HCT116 (cell line): ENCODE data around the gene TCEA2. TPM values are rescaled to one million over a fixed set of nuclear protein-coding genes. Genes with fewer than 3 reads are reported as not detected.

ENCODE experiments used
- ATAC-seq: fragments of 200-7000 bp; cut with Tn5 transposase; 2 replicates; pipeline ENCODE4 v1.9.1; 2020; ENCODE audit warnings: mild to moderate bottlenecking, moderate library complexity
- BruUV-seq: library from RNA; stranded (reverse); fragments of 400-500 nt; replicated peaks from 2 replicates; lab custom pipeline; 2021; lab: Mats Ljungman, UMichigan
- CTCF ChIA-PET: fragments of 300-600 bp; sonication (Branson Sonifier 250); formaldehyde crosslinking; loops from one replicate; lab custom pipeline; 2021; ENCODE audit warnings: antibody characterized with exemption; lab: Charles Lee
- POLR2A ChIA-PET: fragments of 300-600, 350-600 bp; sonication (Branson Sonifier 250); formaldehyde crosslinking; loops from one replicate; lab custom pipeline; 2021; ENCODE audit warnings: antibody characterized with exemption; lab: Charles Lee
- RAD21 ChIA-PET, 2 experiments: fragments of 300-600 bp; sonication (Branson Sonifier 250); formaldehyde crosslinking; loops; one replicate each; lab custom pipeline; 2023; ENCODE audit warnings: low total read pairs in 2 of 2; ENCODE audit not compliant: uncharacterized antibody in 2 of 2, unreplicated experiment in 2 of 2, low non-redundant PET in 1 of 2; lab: Charles Lee
- DNase-seq: peaks from one replicate; pipeline ENCODE4 v3.0.0-alpha.2; 2010; ENCODE audit warnings: low read depth, low spot score
- H2AFZ ChIP-seq: fragments of 200-600 bp; shearing (Covaris generic), sonication (generic); 2 replicates; pipeline ENCODE4 v1.6.1; 2017; ENCODE audit warnings: low read depth, mixed run types, mixed read lengths, antibody characterized with exemption, low read length; ENCODE audit not compliant: poor library complexity, severe bottlenecking
- H3K27ac ChIP-seq: 2 replicates; pipeline ENCODE4 v1.5.1; 2012; ENCODE audit warnings: low read depth, low read length
- H3K27me3 ChIP-seq: fragments of 200-600 bp; sonication (generic); 2 replicates; pipeline ENCODE4 v1.6.1; 2016; ENCODE audit warnings: mixed run types, low read length, mixed read lengths; ENCODE audit not compliant: insufficient read depth
- H3K36me3 ChIP-seq, 2 experiments: fragments of 200-500 bp in 1 of 2; fragments of 200-600 bp in 1 of 2; sonication (Bioruptor generic) in 1 of 2; sonication (generic) in 1 of 2; 2 replicates each; pipeline versions ENCODE4 v1.5.1 to v1.6.1; 2014 to 2016; ENCODE audit warnings: low read length in 2 of 2, inconsistent platforms in 1 of 2, mixed read lengths in 1 of 2, mixed run types in 1 of 2; ENCODE audit not compliant: insufficient read depth in 2 of 2, control insufficient read depth in 1 of 2
- H3K4me1 ChIP-seq, 2 experiments: fragments of 200-600 bp in 1 of 2; sonication (generic) in 1 of 2; 2 replicates each; pipeline versions ENCODE4 v1.5.1 to v1.6.1; 2012 to 2017; ENCODE audit warnings: low read length in 2 of 2, inconsistent platforms in 1 of 2, mild to moderate bottlenecking in 1 of 2, mixed read lengths in 1 of 2, mixed run types in 1 of 2, moderate library complexity in 1 of 2; ENCODE audit not compliant: insufficient read depth in 2 of 2, control insufficient read depth in 1 of 2
- H3K4me2 ChIP-seq: fragments of 200-600 bp; sonication (generic); 2 replicates; pipeline ENCODE4 v1.6.1; 2017; ENCODE audit warnings: mixed run types, low read length, mixed read lengths
- H3K4me3 ChIP-seq, 2 experiments: fragments of 200-600 bp in 1 of 2; sonication (generic) in 1 of 2; replicated peaks in 1 of 2; 2 replicates each; pipeline ENCODE4 v1.5.1; 2011 to 2016; ENCODE audit warnings: low read length in 2 of 2, control low read depth in 1 of 2, low read depth in 1 of 2, mild to moderate bottlenecking in 1 of 2, mixed read lengths in 1 of 2, mixed run types in 1 of 2
- H3K79me2 ChIP-seq: fragments of 200-600 bp; sonication (generic); 2 replicates; pipeline ENCODE4 v1.6.1; 2017; ENCODE audit warnings: mild to moderate bottlenecking, mixed run types, low read length, moderate library complexity, mixed read lengths; ENCODE audit not compliant: insufficient read depth
- H3K9ac ChIP-seq: fragments of 200-600 bp; sonication (generic); 2 replicates; pipeline ENCODE4 v1.6.1; 2016; ENCODE audit warnings: low read length, mixed read lengths
- H3K9me2 ChIP-seq: fragments of 200-600 bp; sonication (generic), shearing (Covaris generic); 2 replicates; pipeline ENCODE4 v1.6.1; 2017; ENCODE audit warnings: mixed run types, mild to moderate bottlenecking, moderate library complexity; ENCODE audit not compliant: insufficient read depth
- H3K9me3 ChIP-seq, 2 experiments: fragments of 200-500 bp in 1 of 2; fragments of 200-600 bp in 1 of 2; sonication (Bioruptor generic) in 1 of 2; sonication (generic) in 1 of 2; 2 replicates each; pipeline ENCODE4 v1.6.1; 2014 to 2017; ENCODE audit warnings: low read length in 2 of 2, mixed read lengths in 2 of 2, inconsistent platforms in 1 of 2, low read depth in 1 of 2, mild to moderate bottlenecking in 1 of 2, mixed run types in 1 of 2, moderate library complexity in 1 of 2; ENCODE audit not compliant: control insufficient read depth in 1 of 2, insufficient read depth in 1 of 2
- H4K20me1 ChIP-seq: fragments of 200-600 bp; sonication (generic), shearing (Covaris generic); 2 replicates; pipeline ENCODE4 v1.6.1; 2017; ENCODE audit warnings: mixed run types, mild to moderate bottlenecking, moderate library complexity; ENCODE audit not compliant: insufficient read depth
- CBX3 ChIP-seq: IDR thresholded peaks from 2 replicates; pipeline ENCODE4 v1.6.1; 2012; ENCODE audit warnings: low read depth
- EGR1 ChIP-seq: IDR thresholded peaks from 2 replicates; pipeline ENCODE4 v1.6.1; 2012; ENCODE audit warnings: low read depth
- EZH2 ChIP-seq: fragments of 200-600 bp; sonication (generic); IDR thresholded peaks from 2 replicates; pipeline ENCODE4 v1.6.1; 2017; ENCODE audit warnings: antibody characterized with exemption, mixed run types
- EZH2phosphoT487 ChIP-seq: fragments of 200-600 bp; IDR thresholded peaks from 2 replicates; pipeline ENCODE4 v1.6.1; 2018; ENCODE audit warnings: antibody characterized with exemption, borderline replicate concordance
- JUND ChIP-seq: IDR thresholded peaks from 2 replicates; pipeline ENCODE4 v1.6.1; 2012
- POLR2A ChIP-seq: IDR thresholded peaks from 2 replicates; pipeline ENCODE4 v1.7.0; 2011; ENCODE audit warnings: borderline replicate concordance; ENCODE audit not compliant: insufficient read depth, insufficient read length; ENCODE audit errors: extremely low read depth
- POLR2AphosphoS5 ChIP-seq: IDR thresholded peaks from 2 replicates; pipeline ENCODE4 v1.6.1; 2011; ENCODE audit warnings: mild to moderate bottlenecking, low read depth, low read length, moderate library complexity
- SP1 ChIP-seq: IDR thresholded peaks from 2 replicates; pipeline ENCODE4 v1.6.1; 2012; ENCODE audit warnings: low read depth
- SRF ChIP-seq: IDR thresholded peaks from 2 replicates; pipeline ENCODE4 v1.6.1; 2012; ENCODE audit warnings: low read depth
- intact Hi-C: fragments of 100-400 bp; cut with micrococcal nuclease; formaldehyde crosslinking; loops from 2 replicates; pipeline ENCODE4 v1.10.0; 2022
- total RNA-seq: library from RNA; stranded (reverse); gene quantifications from one replicate; pipeline ENCODE4 v1.2.1, GENCODE V29; 2021; ENCODE audit not compliant: unreplicated experiment
- TF ChIP-seq, protein P1 (sequence below): IDR thresholded peaks from 2 replicates; pipeline ENCODE4 v1.6.1; 2012
- TF ChIP-seq, protein P2 (sequence below): IDR thresholded peaks from 2 replicates; pipeline ENCODE4 v1.6.1; 2011; ENCODE audit warnings: mild to moderate bottlenecking, low read length, moderate library complexity; ENCODE audit not compliant: insufficient replicate concordance; ENCODE audit errors: extremely low read depth
- TF ChIP-seq, protein P3 (sequence below), 3 experiments: fragments of 200-600 bp in 1 of 3; sonication (generic) in 1 of 3; IDR thresholded peaks in 2 of 3; conservative IDR thresholded peaks in 1 of 3; 2 replicates each; pipeline ENCODE4 v1.5.1; 2012 to 2017; ENCODE audit warnings: low read depth in 2 of 3, low read length in 2 of 3, antibody characterized with exemption in 1 of 3, borderline replicate concordance in 1 of 3, control low read depth in 1 of 3, mild to moderate bottlenecking in 1 of 3, mixed read lengths in 1 of 3, mixed run types in 1 of 3, moderate library complexity in 1 of 3; ENCODE audit not compliant: insufficient read depth in 1 of 3

TCEA2 gene
- total RNA-seq, 1 experiment from 2014 or later, result 29.7 TPM

DNA sequence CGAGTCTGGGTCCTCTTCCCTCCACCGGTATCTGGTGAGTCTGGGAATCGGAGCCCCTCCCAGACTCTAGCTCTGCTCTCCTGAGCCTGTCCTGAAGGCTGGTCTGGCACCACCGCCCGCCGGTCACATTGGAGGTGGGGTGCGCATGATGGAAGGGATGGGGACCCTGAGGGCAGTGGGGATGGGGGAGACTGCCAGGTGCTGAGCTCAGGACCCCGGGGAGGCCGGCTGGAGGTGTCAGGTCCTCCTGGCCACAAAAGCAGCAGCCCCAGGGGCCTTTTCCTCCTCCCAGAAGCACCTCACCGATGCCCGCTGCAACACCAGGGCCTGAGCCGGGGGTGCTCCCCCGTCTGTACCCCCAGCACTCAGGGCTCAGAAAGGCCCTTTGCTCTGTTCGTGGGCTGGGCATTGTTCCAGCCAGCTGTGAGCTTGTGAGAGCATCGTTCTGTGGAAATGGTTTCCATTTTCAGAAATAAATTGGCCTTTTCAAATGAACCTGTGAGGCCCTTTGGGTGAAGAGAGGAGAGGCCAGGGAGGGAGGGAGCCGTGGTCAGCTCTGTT, 46.9 kb downstream of the TCEA2 start:
- H4K20me1 ChIP-seq, result no peaks in the 10 kb centered on the region
- intact Hi-C loops, result no loop called here
- ChIA-PET RAD21 (no interaction called here), CTCF (no interaction called here), POLR2A (no interaction called here)
- TF ChIP-seq, protein P1, sequence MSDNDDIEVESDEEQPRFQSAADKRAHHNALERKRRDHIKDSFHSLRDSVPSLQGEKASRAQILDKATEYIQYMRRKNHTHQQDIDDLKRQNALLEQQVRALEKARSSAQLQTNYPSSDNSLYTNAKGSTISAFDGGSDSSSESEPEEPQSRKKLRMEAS, result no peak
- TF ChIP-seq EZH2phosphoT487 (no peak), JUND (no peak), SRF (no peak), EGR1 (no peak), POLR2AphosphoS5 (no peak), EZH2 (no peak), CBX3 (no peak), POLR2A (no peak), SP1 (no peak)
- TF ChIP-seq, protein P2, sequence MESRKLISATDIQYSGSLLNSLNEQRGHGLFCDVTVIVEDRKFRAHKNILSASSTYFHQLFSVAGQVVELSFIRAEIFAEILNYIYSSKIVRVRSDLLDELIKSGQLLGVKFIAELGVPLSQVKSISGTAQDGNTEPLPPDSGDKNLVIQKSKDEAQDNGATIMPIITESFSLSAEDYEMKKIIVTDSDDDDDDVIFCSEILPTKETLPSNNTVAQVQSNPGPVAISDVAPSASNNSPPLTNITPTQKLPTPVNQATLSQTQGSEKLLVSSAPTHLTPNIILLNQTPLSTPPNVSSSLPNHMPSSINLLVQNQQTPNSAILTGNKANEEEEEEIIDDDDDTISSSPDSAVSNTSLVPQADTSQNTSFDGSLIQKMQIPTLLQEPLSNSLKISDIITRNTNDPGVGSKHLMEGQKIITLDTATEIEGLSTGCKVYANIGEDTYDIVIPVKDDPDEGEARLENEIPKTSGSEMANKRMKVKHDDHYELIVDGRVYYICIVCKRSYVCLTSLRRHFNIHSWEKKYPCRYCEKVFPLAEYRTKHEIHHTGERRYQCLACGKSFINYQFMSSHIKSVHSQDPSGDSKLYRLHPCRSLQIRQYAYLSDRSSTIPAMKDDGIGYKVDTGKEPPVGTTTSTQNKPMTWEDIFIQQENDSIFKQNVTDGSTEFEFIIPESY, result no peak
- TF ChIP-seq, protein P3, sequence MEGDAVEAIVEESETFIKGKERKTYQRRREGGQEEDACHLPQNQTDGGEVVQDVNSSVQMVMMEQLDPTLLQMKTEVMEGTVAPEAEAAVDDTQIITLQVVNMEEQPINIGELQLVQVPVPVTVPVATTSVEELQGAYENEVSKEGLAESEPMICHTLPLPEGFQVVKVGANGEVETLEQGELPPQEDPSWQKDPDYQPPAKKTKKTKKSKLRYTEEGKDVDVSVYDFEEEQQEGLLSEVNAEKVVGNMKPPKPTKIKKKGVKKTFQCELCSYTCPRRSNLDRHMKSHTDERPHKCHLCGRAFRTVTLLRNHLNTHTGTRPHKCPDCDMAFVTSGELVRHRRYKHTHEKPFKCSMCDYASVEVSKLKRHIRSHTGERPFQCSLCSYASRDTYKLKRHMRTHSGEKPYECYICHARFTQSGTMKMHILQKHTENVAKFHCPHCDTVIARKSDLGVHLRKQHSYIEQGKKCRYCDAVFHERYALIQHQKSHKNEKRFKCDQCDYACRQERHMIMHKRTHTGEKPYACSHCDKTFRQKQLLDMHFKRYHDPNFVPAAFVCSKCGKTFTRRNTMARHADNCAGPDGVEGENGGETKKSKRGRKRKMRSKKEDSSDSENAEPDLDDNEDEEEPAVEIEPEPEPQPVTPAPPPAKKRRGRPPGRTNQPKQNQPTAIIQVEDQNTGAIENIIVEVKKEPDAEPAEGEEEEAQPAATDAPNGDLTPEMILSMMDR (IDR thresholded peaks at IDR 0.05 in 2 of 3, conservative IDR thresholded peaks at IDR 0.05 in 1 of 3; ENCODE audit: borderline replicate concordance in 1 of 3, insufficient read depth in 1 of 3, low read depth in 2 of 3, low read length in 2 of 3), result no peak
- H3K9me2 ChIP-seq, result no peaks in the 10 kb centered on the region
- H3K79me2 ChIP-seq, result no peaks in the 10 kb centered on the region
- no peak overlapping the region for H3K4me3 ChIP-seq
- DNase-seq (no peak), ATAC-seq (no peak)
- H3K36me3 ChIP-seq, result no peaks in the 10 kb centered on the region
- no peak overlapping the region for H3K9ac ChIP-seq
- no peak overlapping the region for H3K4me2 ChIP-seq
- H3K27ac ChIP-seq, result no peak overlapping the region
- H3K27me3 ChIP-seq, result no peaks in the 10 kb centered on the region
- H2AFZ ChIP-seq, result no peak overlapping the region
- no peaks in the 10 kb centered on the region for H3K4me1 ChIP-seq
- H3K9me3 ChIP-seq, result no peaks in the 10 kb centered on the region
- no TSS peak for BruUV-seq
